EL (cell line): ENCODE measurements around the gene SPEN.
"Not testable (repeated sequence)": the region's sequence is repeated elsewhere in the genome, so short reads cannot be mapped to it uniquely, and the experiment has no call there.

Source experiments
- DNase-seq: peaks from one replicate; pipeline ENCODE4 v3.0.0-alpha.2; 2016

Gene SPEN

DNA sequence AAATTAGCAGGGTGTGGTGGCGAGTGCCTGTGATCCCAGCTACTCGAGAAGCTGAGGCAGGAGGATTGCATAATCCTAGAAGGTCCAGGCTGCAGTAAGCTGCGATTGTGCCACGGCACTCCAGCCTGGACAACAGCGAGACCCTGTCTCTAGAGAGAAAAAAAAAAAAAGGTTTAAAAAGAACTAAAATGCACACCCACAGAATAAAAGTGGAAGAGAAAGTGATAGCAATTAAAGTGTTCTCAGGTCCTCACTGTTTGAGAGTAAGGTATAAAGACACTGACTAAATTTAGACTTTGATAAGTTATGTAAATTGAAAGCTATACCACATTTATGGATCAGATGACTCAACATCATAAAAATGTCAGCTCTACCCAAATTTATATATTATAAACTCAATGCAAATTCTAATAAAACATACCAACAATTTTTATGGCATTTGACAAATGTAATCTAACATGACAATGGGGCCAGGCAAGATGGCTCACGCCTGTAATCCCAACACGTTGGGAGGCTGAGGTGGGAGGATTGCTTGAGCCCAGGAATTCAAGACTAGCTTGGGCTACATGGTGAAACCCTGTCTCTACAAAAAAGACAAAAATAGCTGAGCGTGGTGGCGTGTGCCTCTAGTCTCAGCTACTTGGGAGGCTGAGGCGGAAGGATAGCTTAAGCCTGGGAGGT is 116.6 kb downstream of the SPEN start:
- no peak for DNase-seq

GRCh38 chr1:15965228-15965767 is 117.8 kb downstream of the SPEN start:
- DNase-seq: peak; percentile 59

GRCh38 chr1:15966081-15966955 is 118.8 kb downstream of the SPEN start:
- DNase-seq: peak; percentile 58

GRCh38 chr1:15966956-15967344 is 119.4 kb downstream of the SPEN start:
- no peak for DNase-seq

GRCh38 chr1:15968172-15968571 is 120.7 kb downstream of the SPEN start:
- no peak for DNase-seq

DNA sequence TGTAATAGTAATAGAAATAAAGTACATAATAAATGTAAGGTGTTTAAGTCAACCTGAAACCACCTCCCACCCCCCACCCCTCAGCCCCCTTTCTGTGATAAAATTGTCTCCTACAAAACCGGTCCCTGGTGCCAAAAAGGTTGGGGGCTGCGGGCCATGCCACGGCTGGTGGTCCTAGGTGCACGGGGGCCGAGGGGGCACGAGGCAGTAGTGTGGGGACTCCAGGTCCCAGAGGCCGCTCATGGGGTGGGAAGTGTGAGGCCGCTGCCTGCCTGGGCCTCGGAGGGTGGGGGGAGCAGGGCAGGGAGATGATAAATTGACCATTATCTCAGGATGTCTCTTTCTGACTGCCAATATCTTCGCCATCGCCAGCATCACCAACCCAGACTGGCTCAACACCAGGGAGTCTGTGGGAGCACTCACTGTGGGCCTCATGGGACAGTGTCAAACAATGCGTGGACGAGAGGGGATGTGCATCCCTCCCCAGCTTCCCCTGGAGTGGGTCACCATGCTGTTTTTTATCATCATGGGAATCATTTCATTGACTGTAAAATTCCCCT is 121.9 kb downstream of the SPEN start:
- no peak for DNase-seq

GRCh38 chr1:15970911-15971310 is 123.4 kb downstream of the SPEN start:
- no peak for DNase-seq

- no peak for DNase-seq
Measured at GRCh38 chr1:15972409-15972808, 124.9 kb downstream of the SPEN start.

DNA sequence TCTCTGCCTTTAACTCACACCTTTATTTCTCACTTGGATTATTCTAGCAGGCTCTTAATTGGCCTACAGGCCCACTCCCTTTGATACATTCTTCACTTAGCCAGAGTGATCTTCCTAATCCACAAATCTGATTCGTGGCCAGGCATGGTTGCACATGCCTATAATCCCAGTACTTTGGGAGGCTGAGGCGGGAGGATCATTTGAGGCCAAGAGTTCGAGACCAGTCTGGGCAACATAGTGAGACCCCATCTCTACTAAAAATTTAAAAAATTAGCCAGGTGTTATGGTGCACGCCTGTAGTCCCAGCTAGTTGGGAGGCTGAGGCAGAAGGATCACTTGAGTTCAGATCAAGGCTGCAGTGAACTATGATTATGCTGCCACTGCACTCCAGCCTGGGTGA is 126.3 kb downstream of the SPEN start:
- DNase-seq: no peak

- no peak for DNase-seq
Measured at GRCh38 chr1:15974855-15975254, 127.3 kb downstream of the SPEN start.

DNA sequence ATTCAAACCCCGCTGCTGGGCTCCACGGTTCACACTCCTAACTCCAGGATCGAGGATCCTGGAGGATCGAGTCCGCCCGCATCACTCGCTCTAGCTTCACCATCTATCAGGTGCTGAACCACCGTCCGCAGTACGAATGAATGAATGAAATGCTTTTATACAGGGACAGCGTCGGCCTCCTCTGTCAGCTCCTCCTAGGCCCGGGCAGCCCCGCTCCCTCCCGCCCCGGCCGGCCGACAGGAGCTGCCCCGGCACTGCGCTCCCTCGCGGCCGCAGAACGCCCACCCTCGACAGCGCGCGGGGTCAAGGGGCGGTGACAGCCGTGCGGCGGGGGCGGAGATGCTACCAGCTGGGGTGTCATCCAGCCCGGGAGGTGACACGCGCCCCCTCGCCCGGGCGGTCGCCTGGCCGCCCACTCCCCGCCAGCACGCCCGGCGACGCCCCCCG is 127.9 kb downstream of the SPEN start:
- peak; percentile 72 for DNase-seq

- DNase-seq: peak; percentile 93
Measured at GRCh38 chr1:15975805-15976680, 128.5 kb downstream of the SPEN start, which contains the start of gene ZBTB17. Gene ZBTB17, minus strand, starts transcription at chr1:15976101. Its CDS starts 27,606 bp downstream, at chr1:15948495.

DNA sequence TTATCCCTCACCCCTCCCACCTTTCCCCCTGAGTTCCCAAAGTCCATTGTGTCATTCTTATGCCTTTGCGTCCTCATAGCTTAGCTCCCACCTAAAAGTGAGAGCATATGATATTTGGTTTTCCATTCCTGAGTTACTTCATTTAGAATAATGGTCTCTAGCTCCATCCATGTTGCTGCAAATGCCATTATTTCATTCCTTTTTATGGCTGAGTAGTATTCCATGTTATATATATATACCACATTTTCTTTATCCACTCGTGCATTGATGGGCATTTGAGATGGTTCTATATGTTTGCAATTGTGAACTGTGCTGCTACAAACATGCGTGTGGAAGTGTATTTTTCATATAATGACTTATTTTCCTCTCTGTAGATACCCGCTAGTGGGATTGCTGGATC is 130.4 kb downstream of the SPEN start:
- DNase-seq: not testable (repeated sequence)

GRCh38 chr1:15981679-15982078 is 134.2 kb downstream of the SPEN start:
- no peak for DNase-seq

DNA sequence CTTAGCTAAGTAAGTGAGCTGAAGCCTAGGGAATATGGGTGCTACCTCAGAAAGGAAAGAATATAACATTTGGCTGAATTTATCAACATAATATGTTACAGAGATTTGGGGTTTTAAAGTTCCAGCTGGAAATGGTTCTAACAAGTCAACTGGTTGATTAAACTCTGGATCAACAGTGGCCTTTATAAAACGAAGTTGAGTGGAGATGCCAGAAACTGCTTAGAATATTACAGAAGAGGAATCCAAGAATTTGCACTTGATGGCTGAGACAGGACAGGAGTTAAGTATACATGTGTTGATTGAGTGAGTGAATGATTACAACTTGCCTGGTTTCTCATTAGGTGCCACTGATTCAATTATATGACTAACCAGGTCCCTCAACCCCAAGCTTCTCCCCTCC is 135.8 kb downstream of the SPEN start:
- no peak for DNase-seq

GRCh38 chr1:15985611-15986297 is 138.2 kb downstream of the SPEN start:
- DNase-seq: peak; percentile 58

DNA sequence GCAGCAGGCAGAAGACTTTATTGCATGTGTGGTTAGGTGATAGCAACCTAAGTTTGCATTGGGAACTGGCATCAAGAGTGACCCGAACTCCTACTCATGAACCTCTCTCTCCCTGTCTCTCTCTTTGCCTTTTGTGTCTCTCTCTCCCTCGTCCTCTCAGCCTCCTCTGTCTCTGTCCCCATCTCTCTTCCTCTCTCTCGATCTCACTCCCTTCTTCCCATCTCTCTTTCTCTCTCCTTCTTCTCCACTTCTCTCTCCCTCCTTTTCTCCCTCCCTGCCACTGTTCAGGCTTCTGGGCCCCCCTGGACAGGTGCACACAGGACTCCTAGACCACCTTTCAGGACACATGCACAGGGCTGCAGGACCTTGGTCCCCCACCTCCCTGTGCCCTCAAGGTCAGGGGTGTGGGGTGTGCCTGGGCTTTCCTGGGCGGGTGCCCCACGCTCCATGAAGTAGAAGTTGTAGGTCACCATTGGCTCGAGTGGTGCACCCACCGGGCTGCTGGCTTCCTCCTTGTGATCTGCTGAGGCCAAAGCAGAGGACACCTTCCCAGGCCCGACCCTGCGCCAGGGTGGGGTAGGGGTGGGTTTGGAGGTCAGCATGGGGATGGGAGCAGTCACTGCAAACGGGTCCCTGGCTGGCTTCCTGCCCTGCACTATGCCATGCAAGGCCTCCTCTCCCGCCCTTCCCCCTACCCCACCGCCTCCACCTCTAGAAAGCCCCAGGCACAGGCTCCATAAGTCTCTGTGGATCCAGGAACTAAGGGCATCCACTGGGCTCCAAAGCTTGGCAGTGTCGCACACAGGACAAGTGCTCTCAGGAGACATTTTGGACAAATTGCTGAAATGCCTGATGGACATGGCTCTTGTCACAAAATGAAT is 141.6 kb downstream of the SPEN start:
- DNase-seq: no peak

- DNase-seq: no peak
Measured at GRCh38 chr1:15989776-15990175, 142.3 kb downstream of the SPEN start.
